ENCODE results near the gene SH2B3.

The SH2B3 gene

GRCh38 chr12:111448266-111448830, 42.6 kb downstream of the SH2B3 start:
- no peak overlapping the region for H3K9ac ChIP-seq (ENCODE audit: low read depth, low read length, poor library complexity)
- H3K23ac ChIP-seq (ENCODE audit: low read depth, low read length, poor library complexity) = no peak overlapping the region
- H2BK15ac ChIP-seq (ENCODE audit: low read length) = no peak overlapping the region
- WGBS, 2 donors (ENCODE audit: extremely low coverage in 2 of 2, insufficient read length in 2 of 2, insufficient replicate concordance in 1 of 2) = no CpG with 5 or more reads among the region's 9 CpGs
- no peaks in the 10 kb centered on the region for H3K27me3 ChIP-seq (ENCODE audit: control insufficient read depth in 3 of 3, insufficient read depth in 3 of 3, low read depth in 1 of 3, low read length in 3 of 3)
- H3K79me1 ChIP-seq (ENCODE audit: low read depth, low read length) = peaks cover 4% of the 10 kb centered on the region
- H4K8ac ChIP-seq (ENCODE audit: low read depth, low read length) = no peak overlapping the region
- no peak overlapping the region for H3K14ac ChIP-seq (ENCODE audit: low read length)
- H3K27ac ChIP-seq (replicated peaks; ENCODE audit: low read length) = no peak overlapping the region
- H2AFZ ChIP-seq (ENCODE audit: low read length) = no peak overlapping the region
- no peak overlapping the region for H3K4me2 ChIP-seq (ENCODE audit: insufficient read depth, low read length, poor library complexity, severe bottlenecking)
- H2BK5ac ChIP-seq (ENCODE audit: low read length) = no peak overlapping the region
- H3K4me3 ChIP-seq (ENCODE audit: low read length in 2 of 2) = no peak overlapping the region
- no peak overlapping the region for H3K4ac ChIP-seq (ENCODE audit: low read length)
- no peak for DNase-seq (ENCODE audit: low spot score)
- peaks cover 33 to 98% of the 10 kb centered on the region in 2 donors for H3K36me3 ChIP-seq (replicated peaks in 1 of 2; ENCODE audit: control insufficient read depth in 2 of 2, insufficient read depth in 2 of 2, low read length in 2 of 2)
- no peak overlapping the region for H3K18ac ChIP-seq (ENCODE audit: low read length)
- H2BK120ac ChIP-seq (ENCODE audit: low read depth, low read length) = no peak overlapping the region
- H3K9me3 ChIP-seq (replicated peaks in 1 of 2; ENCODE audit: control insufficient read depth in 2 of 2, insufficient read depth in 1 of 2, low read depth in 1 of 2, low read length in 2 of 2) = no peaks in the 10 kb centered on the region
- no peak overlapping the region for H4K91ac ChIP-seq (ENCODE audit: low read depth, low read length, poor library complexity)
- H2AK5ac ChIP-seq (ENCODE audit: low read depth, low read length) = no peak overlapping the region
- no peak overlapping the region for H2BK12ac ChIP-seq (ENCODE audit: low read length)
- peaks cover 5% of the 10 kb centered on the region in 2 donors for H3K4me1 ChIP-seq (ENCODE audit: control insufficient read depth in 2 of 2, insufficient read depth in 1 of 2, low read depth in 1 of 2, low read length in 2 of 2)

GRCh38 chr12:111448846-111449790, 43.4 kb downstream of the SH2B3 start:
- H3K27ac ChIP-seq (replicated peaks; ENCODE audit: low read length) = no peak overlapping the region
- H3K9ac ChIP-seq (ENCODE audit: low read depth, low read length, poor library complexity) = no peak overlapping the region
- H3K36me3 ChIP-seq (replicated peaks in 1 of 2; ENCODE audit: control insufficient read depth in 2 of 2, insufficient read depth in 2 of 2, low read length in 2 of 2) = peaks cover 40 to 100% of the 10 kb centered on the region in 2 donors
- DNase-seq (ENCODE audit: low spot score) = no peak
- no peak overlapping the region for H3K4me2 ChIP-seq (ENCODE audit: insufficient read depth, low read length, poor library complexity, severe bottlenecking)
- H3K14ac ChIP-seq (ENCODE audit: low read length) = no peak overlapping the region
- H2AFZ ChIP-seq (ENCODE audit: low read length) = no peak overlapping the region
- no peak overlapping the region for H3K18ac ChIP-seq (ENCODE audit: low read length)
- no peak overlapping the region for H2AK5ac ChIP-seq (ENCODE audit: low read depth, low read length)
- no peak overlapping the region for H3K23ac ChIP-seq (ENCODE audit: low read depth, low read length, poor library complexity)
- H2BK12ac ChIP-seq (ENCODE audit: low read length) = no peak overlapping the region
- no peak overlapping the region for H4K91ac ChIP-seq (ENCODE audit: low read depth, low read length, poor library complexity)
- H4K8ac ChIP-seq (ENCODE audit: low read depth, low read length) = no peak overlapping the region
- no peaks in the 10 kb centered on the region for H3K27me3 ChIP-seq (ENCODE audit: control insufficient read depth in 3 of 3, insufficient read depth in 3 of 3, low read depth in 1 of 3, low read length in 3 of 3)
- H3K4ac ChIP-seq (ENCODE audit: low read length) = no peak overlapping the region
- no peak overlapping the region for H3K4me3 ChIP-seq (ENCODE audit: low read length in 2 of 2)
- H3K9me3 ChIP-seq (replicated peaks in 1 of 2; ENCODE audit: control insufficient read depth in 2 of 2, insufficient read depth in 1 of 2, low read depth in 1 of 2, low read length in 2 of 2) = no peaks in the 10 kb centered on the region
- H2BK15ac ChIP-seq (ENCODE audit: low read length) = no peak overlapping the region
- peaks cover 4% of the 10 kb centered on the region for H3K79me1 ChIP-seq (ENCODE audit: low read depth, low read length)
- no peak overlapping the region for H2BK120ac ChIP-seq (ENCODE audit: low read depth, low read length)
- H2BK5ac ChIP-seq (ENCODE audit: low read length) = no peak overlapping the region
- H3K4me1 ChIP-seq (ENCODE audit: control insufficient read depth in 2 of 2, insufficient read depth in 1 of 2, low read depth in 1 of 2, low read length in 2 of 2) = peaks cover 5% of the 10 kb centered on the region in 2 donors
- WGBS, 2 donors (ENCODE audit: extremely low coverage in 2 of 2, insufficient read length in 2 of 2, insufficient replicate concordance in 1 of 2) = no CpG with 5 or more reads among the region's 4 CpGs

- Histone ChIP-seq H3K27ac (replicated peaks; ENCODE audit: low read length) (no peak overlapping the region), H2BK5ac (ENCODE audit: low read length) (no peak overlapping the region), H3K4me3 (ENCODE audit: low read length in 2 of 2) (peak overlapping the region in 1 of 2 donors; percentile 53), H3K79me1 (ENCODE audit: low read depth, low read length) (peaks cover 2% of the 10 kb centered on the region), H4K8ac (ENCODE audit: low read depth, low read length) (no peak overlapping the region), H3K9me3 (replicated peaks in 1 of 2; ENCODE audit: control insufficient read depth in 2 of 2, insufficient read depth in 1 of 2, low read depth in 1 of 2, low read length in 2 of 2) (no peaks in the 10 kb centered on the region), H3K4me1 (ENCODE audit: control insufficient read depth in 2 of 2, insufficient read depth in 1 of 2, low read depth in 1 of 2, low read length in 2 of 2) (peaks cover 4 to 5% of the 10 kb centered on the region in 2 donors), H3K4me2 (ENCODE audit: insufficient read depth, low read length, poor library complexity, severe bottlenecking) (no peak overlapping the region), H2BK15ac (ENCODE audit: low read length) (no peak overlapping the region), H4K91ac (ENCODE audit: low read depth, low read length, poor library complexity) (no peak overlapping the region), H3K27me3 (ENCODE audit: control insufficient read depth in 3 of 3, insufficient read depth in 3 of 3, low read depth in 1 of 3, low read length in 3 of 3) (no peaks in the 10 kb centered on the region), H3K23ac (ENCODE audit: low read depth, low read length, poor library complexity) (peak overlapping the region; percentile 31), H3K18ac (ENCODE audit: low read length) (no peak overlapping the region), H3K9ac (ENCODE audit: low read depth, low read length, poor library complexity) (no peak overlapping the region), H3K4ac (ENCODE audit: low read length) (no peak overlapping the region), H2BK120ac (ENCODE audit: low read depth, low read length) (no peak overlapping the region), H3K14ac (ENCODE audit: low read length) (no peak overlapping the region), H2AFZ (ENCODE audit: low read length) (no peak overlapping the region), H2AK5ac (ENCODE audit: low read depth, low read length) (no peak overlapping the region), H3K36me3 (replicated peaks in 1 of 2; ENCODE audit: control insufficient read depth in 2 of 2, insufficient read depth in 2 of 2, low read length in 2 of 2) (peaks cover 46 to 100% of the 10 kb centered on the region in 2 donors), H2BK12ac (ENCODE audit: low read length) (no peak overlapping the region)
- no peak for DNase-seq (ENCODE audit: low spot score)
- WGBS, 2 donors (ENCODE audit: extremely low coverage in 2 of 2, insufficient read length in 2 of 2, insufficient replicate concordance in 1 of 2) = no CpG with 5 or more reads among the region's 4 CpGs
These were observed 45.0 kb downstream of the SH2B3 start for GRCh38 chr12:111450676-111451075.

DNA sequence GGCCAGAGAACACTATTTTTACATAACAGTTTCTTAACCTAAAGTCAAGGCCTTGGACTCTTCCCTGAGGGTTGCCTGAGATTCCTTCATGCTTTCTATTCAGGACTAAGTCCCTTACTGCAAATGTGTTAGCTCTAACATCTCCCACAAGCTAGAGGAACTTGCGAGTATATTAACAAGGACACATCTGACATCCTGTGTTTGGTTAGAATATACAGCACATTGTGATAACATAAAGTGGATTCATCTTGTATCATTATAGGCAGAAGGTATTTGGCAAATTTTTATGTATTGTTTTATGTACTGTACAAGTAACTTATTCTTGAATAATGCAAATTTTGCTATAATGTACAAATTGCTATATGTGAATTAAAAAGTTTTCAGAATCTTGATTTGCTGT, 45.5 kb downstream of the SH2B3 start:
- Histone ChIP-seq H3K9ac (ENCODE audit: low read depth, low read length, poor library complexity) (no peak overlapping the region), H2AK5ac (ENCODE audit: low read depth, low read length) (no peak overlapping the region), H3K4ac (ENCODE audit: low read length) (no peak overlapping the region), H3K27me3 (ENCODE audit: control insufficient read depth in 3 of 3, insufficient read depth in 3 of 3, low read depth in 1 of 3, low read length in 3 of 3) (no peaks in the 10 kb centered on the region), H3K36me3 (replicated peaks in 1 of 2; ENCODE audit: control insufficient read depth in 2 of 2, insufficient read depth in 2 of 2, low read length in 2 of 2) (peaks cover 49 to 100% of the 10 kb centered on the region in 2 donors), H3K79me1 (ENCODE audit: low read depth, low read length) (peaks cover 2% of the 10 kb centered on the region), H2BK5ac (ENCODE audit: low read length) (no peak overlapping the region), H2BK12ac (ENCODE audit: low read length) (no peak overlapping the region), H3K14ac (ENCODE audit: low read length) (no peak overlapping the region), H3K27ac (replicated peaks; ENCODE audit: low read length) (no peak overlapping the region), H2AFZ (ENCODE audit: low read length) (no peak overlapping the region), H3K18ac (ENCODE audit: low read length) (no peak overlapping the region), H3K4me2 (ENCODE audit: insufficient read depth, low read length, poor library complexity, severe bottlenecking) (no peak overlapping the region), H2BK15ac (ENCODE audit: low read length) (no peak overlapping the region), H3K23ac (ENCODE audit: low read depth, low read length, poor library complexity) (no peak overlapping the region), H3K4me3 (ENCODE audit: low read length in 2 of 2) (no peak overlapping the region), H4K91ac (ENCODE audit: low read depth, low read length, poor library complexity) (no peak overlapping the region), H3K9me3 (replicated peaks in 1 of 2; ENCODE audit: control insufficient read depth in 2 of 2, insufficient read depth in 1 of 2, low read depth in 1 of 2, low read length in 2 of 2) (no peaks in the 10 kb centered on the region), H3K4me1 (ENCODE audit: control insufficient read depth in 2 of 2, insufficient read depth in 1 of 2, low read depth in 1 of 2, low read length in 2 of 2) (peaks cover under 1% of the 10 kb centered on the region in 2 donors), H4K8ac (ENCODE audit: low read depth, low read length) (no peak overlapping the region), H2BK120ac (ENCODE audit: low read depth, low read length) (no peak overlapping the region)
- no CpG with 5 or more reads among the region's 1 CpG for WGBS, 2 donors (ENCODE audit: extremely low coverage in 2 of 2, insufficient read length in 2 of 2, insufficient replicate concordance in 1 of 2)
- no peak for DNase-seq (ENCODE audit: low spot score)

All from neuronal stem cell (in vitro differentiated cells).